IPS-18a (cell line): ENCODE data around the gene NRGN.

Experiments used
- H3K27ac ChIP-seq: one replicate; pipeline ENCODE4 v1.5.1; 2013; ENCODE audit warnings: low read length
- H3K27me3 ChIP-seq: one replicate; pipeline ENCODE4 v1.6.1; 2013; ENCODE audit warnings: mild to moderate bottlenecking, low read length; ENCODE audit not compliant: control insufficient read depth, insufficient read depth
- H3K36me3 ChIP-seq: one replicate; pipeline ENCODE4 v1.6.1; 2013; ENCODE audit warnings: low read depth, low read length; ENCODE audit not compliant: control insufficient read depth
- H3K4me1 ChIP-seq: one replicate; pipeline ENCODE4 v1.6.1; 2013; ENCODE audit warnings: low read depth, low read length; ENCODE audit not compliant: control insufficient read depth
- H3K4me3 ChIP-seq: one replicate; pipeline ENCODE4 v1.5.1; 2013; ENCODE audit warnings: low read length
- H3K9ac ChIP-seq: one replicate; pipeline ENCODE4 v1.6.1; 2013; ENCODE audit warnings: mild to moderate bottlenecking, low read length, moderate library complexity
- H3K9me3 ChIP-seq: one replicate; pipeline ENCODE4 v1.6.1; 2013; ENCODE audit warnings: low read depth, low read length; ENCODE audit not compliant: control insufficient read depth

Gene NRGN

DNA sequence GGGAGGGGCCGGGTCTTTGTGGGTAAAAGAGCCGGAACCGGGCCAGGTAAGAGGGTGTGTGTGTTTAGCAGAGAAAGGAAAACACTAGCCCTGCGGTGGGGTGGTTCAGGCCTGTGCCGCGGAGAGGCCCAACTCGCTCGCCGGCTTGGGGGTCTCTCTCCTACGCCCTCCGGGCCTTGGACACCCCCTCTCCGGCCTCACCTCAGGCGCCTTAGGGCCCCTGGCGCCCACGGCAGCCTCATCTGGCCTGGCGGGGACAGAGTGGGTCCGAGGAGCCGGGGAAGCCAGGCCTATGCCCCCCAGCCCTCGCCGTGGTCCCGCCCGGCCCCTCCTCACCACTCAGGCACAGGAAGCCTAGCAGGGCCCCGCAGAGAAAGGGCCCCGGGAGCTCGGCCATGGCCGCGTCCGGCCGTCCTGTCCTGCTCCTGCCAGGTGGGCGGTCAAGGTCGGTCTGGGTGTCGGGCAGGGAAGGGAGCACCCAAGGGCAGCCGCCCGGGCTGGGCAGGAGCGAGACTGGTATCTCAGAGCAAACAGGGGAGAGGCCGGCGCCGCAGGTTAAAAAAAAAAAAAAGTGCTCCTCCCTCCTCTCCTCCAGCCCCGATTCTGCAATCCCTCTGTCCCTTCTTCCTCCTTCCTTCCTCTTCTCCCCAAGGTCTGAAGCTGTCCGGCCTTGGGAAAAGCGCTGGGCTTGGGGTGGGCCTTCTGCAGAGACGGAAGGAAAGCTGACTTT lies 12.2 kb downstream of the NRGN start, which contains the start of gene VSIG2:
TSS of gene VSIG2 (minus strand) at position 515 of the 730 bp plus-strand sequence. CDS start at position 397, 118 bp downstream.
- Histone ChIP-seq H3K4me3 (peak within 1 kb of the TSS; percentile 49), H3K27ac (no peak within 1 kb of the TSS), H3K4me1 (peaks cover 9% of the 10 kb centered on the region), H3K9me3 (no peaks in the 10 kb centered on the region), H3K9ac (no peak within 1 kb of the TSS), H3K36me3 (no peaks in the 10 kb centered on the region), H3K27me3 (peaks cover 100% of the 10 kb centered on the region)

- Histone ChIP-seq H3K27me3 (peaks cover 100% of the 10 kb centered on the region), H3K9me3 (no peaks in the 10 kb centered on the region), H3K4me1 (peaks cover 3% of the 10 kb centered on the region), H3K27ac (no peak overlapping the region), H3K4me3 (peak overlapping the region; percentile 49), H3K36me3 (no peaks in the 10 kb centered on the region), H3K9ac (no peak overlapping the region)
Observed at GRCh38 chr11:124752471-124753102, 12.8 kb downstream of the NRGN start.

DNA sequence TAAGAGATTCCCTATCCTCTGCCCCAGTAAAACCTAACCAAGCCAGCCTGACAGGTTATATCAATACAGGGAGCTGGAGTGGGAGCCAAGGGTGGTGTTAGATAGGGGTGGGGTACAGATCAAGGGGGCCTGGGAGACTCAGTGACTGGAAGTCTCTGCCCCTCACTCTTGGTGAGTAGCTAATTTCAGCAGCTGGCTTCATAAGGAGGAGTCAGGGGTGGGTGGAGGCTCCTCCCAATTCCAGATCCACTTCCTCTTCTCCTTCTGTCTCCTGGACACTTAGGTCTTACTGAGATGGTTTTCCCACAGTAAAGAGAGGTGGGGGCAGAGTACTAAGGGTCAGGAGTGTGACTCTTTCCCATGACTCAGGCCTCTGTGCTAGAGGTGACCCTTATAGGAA lies 13.5 kb downstream of the NRGN start:
- peaks cover 100% of the 10 kb centered on the region for H3K27me3 ChIP-seq
- no peak overlapping the region for H3K9ac ChIP-seq
- H3K4me1 ChIP-seq = peaks cover 3% of the 10 kb centered on the region
- H3K36me3 ChIP-seq = no peaks in the 10 kb centered on the region
- H3K27ac ChIP-seq = no peak overlapping the region
- H3K4me3 ChIP-seq = no peak overlapping the region
- H3K9me3 ChIP-seq = no peaks in the 10 kb centered on the region

DNA sequence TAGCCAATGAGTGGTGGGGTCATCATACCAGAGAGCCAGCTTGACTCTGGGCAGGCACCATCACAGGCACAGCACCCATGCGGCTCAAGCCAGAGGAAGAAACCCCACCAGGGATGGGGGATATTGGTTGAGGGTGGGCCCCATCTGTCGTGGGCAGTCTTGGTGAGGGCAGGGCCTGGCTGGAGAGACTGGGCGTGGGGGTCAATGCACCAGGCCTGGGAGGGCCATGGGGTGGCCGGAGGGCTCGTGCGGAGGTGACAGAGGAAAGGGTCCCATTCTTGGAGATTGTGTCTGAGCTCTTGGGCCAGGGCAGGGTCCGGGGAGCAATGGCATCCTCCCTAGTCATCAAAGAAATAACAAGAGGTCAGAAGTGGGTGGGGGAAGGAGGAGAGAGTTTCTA lies 13.9 kb downstream of the NRGN start:
- no peak overlapping the region for H3K4me3 ChIP-seq
- H3K9me3 ChIP-seq = no peaks in the 10 kb centered on the region
- no peaks in the 10 kb centered on the region for H3K36me3 ChIP-seq
- peaks cover 100% of the 10 kb centered on the region for H3K27me3 ChIP-seq
- peaks cover 3% of the 10 kb centered on the region for H3K4me1 ChIP-seq
- H3K9ac ChIP-seq = no peak overlapping the region
- no peak overlapping the region for H3K27ac ChIP-seq

GRCh38 chr11:124754309-124754708 lies 14.6 kb downstream of the NRGN start:
- Histone ChIP-seq H3K4me1 (peaks cover 8% of the 10 kb centered on the region), H3K4me3 (no peak overlapping the region), H3K9me3 (no peaks in the 10 kb centered on the region), H3K36me3 (no peaks in the 10 kb centered on the region), H3K27me3 (peaks cover 100% of the 10 kb centered on the region), H3K27ac (no peak overlapping the region), H3K9ac (no peak overlapping the region)

DNA sequence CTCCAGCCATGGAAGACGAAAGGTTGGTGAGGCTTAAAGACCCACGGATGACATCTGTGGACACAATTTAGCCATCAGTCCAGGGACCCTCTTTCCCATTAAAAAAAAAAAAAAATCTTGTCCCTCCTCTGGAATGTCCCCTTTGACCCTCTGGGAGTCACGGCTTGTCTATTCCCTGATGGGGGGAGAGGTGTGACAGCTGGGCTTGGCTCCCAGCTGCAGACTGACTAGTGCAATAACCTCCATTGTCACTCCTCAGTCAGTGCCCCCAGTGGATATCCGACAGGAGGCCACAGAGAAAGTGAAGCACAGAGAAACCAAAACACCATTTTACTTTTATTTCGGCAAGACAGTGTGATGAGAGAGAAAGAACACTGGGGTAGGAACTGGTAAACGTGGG lies 15.0 kb downstream of the NRGN start:
- no peak overlapping the region for H3K27ac ChIP-seq
- H3K9me3 ChIP-seq = no peaks in the 10 kb centered on the region
- H3K36me3 ChIP-seq = no peaks in the 10 kb centered on the region
- H3K4me3 ChIP-seq = no peak overlapping the region
- H3K9ac ChIP-seq = no peak overlapping the region
- H3K27me3 ChIP-seq = peaks cover 100% of the 10 kb centered on the region
- peaks cover 9% of the 10 kb centered on the region for H3K4me1 ChIP-seq

DNA sequence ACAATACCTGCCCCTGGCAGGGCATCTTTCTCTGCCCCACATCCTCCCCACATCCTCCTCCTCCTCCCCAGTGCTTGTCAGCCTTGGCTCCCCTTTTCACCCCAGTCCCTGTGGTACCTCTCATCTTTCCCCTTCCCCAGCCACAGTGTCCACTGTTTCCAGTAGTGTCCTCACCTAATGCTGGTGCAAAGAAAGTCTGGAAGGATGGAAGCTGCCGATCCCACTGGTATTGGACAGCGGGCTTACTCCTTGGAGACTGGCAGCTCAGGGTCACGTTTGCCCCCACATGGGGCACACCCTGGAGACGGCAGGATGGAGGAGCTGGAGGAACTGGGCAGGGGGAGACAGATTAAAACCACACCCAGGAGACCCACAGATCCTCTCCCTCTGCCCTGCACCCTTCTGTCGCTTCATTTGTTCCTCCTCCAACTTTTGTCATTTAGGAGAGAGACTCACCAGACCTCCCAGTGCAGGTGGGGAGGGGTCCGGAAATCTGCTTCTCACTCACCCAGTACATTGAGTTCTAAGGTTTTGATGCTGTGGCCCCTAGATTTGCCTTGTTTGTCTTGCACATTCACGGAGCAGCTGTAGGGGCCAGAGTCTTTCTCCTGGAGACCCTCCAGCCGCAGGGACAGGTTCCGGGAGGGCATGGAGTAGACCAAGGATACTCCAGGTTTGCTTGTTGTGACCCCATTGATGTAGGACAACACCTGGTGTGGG lies 16.5 kb downstream of the NRGN start:
- H3K27me3 ChIP-seq = peaks cover 100% of the 10 kb centered on the region
- peaks cover 9% of the 10 kb centered on the region for H3K4me1 ChIP-seq

DNA sequence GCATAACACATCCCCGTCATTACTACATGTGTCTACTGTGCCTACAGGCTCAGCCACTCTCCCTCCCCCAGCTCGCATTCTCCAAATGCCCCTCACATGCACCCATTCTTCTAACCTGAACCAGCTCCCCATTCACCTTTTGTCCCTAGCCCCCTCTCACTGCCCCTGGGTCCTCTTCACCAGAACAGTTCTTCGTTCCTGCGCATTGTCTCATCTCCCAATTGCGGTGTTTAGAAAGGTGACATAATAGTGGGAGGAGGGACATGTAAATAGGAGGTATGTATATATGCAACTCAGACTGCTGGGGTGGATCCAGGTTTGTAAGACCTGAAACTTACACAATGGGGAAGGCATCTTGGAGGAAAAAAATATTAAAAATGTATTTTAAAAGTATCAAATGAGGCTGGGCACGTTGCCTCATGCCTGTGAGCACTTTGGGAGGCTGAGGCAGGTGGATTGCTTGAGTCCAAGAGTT lies 17.0 kb downstream of the NRGN start:
- no peak overlapping the region for H3K9ac ChIP-seq
- H3K27me3 ChIP-seq = peaks cover 100% of the 10 kb centered on the region
- no peaks in the 10 kb centered on the region for H3K36me3 ChIP-seq
- H3K9me3 ChIP-seq = no peaks in the 10 kb centered on the region
- no peak overlapping the region for H3K27ac ChIP-seq
- H3K4me1 ChIP-seq = peaks cover 14% of the 10 kb centered on the region
- H3K4me3 ChIP-seq = no peak overlapping the region

More for the DNA sequence above, 16.5 kb downstream of the NRGN start:
- no peaks in the 10 kb centered on the region for H3K36me3 ChIP-seq
- no peak overlapping the region for H3K9ac ChIP-seq
- no peak overlapping the region for H3K4me3 ChIP-seq
- H3K9me3 ChIP-seq = no peaks in the 10 kb centered on the region
- no peak overlapping the region for H3K27ac ChIP-seq

GRCh38 chr11:124757320-124757719 lies 17.6 kb downstream of the NRGN start:
- Histone ChIP-seq H3K4me3 (no peak overlapping the region), H3K4me1 (peaks cover 14% of the 10 kb centered on the region), H3K36me3 (no peaks in the 10 kb centered on the region), H3K9ac (no peak overlapping the region), H3K27me3 (peaks cover 100% of the 10 kb centered on the region), H3K27ac (no peak overlapping the region), H3K9me3 (no peaks in the 10 kb centered on the region)

GRCh38 chr11:124758355-124759265 lies 18.9 kb downstream of the NRGN start:
- no peaks in the 10 kb centered on the region for H3K36me3 ChIP-seq
- no peak overlapping the region for H3K27ac ChIP-seq
- no peak overlapping the region for H3K9ac ChIP-seq
- peak overlapping the region; percentile 62 for H3K4me3 ChIP-seq
- peaks cover 98% of the 10 kb centered on the region for H3K27me3 ChIP-seq
- peaks cover 12% of the 10 kb centered on the region for H3K4me1 ChIP-seq
- no peaks in the 10 kb centered on the region for H3K9me3 ChIP-seq
